Stimulated activated CD4-positive, alpha-beta T cell treated with anti-CD3 and anti-CD28 coated beads, Interleukin-1b, Interleukin-23, amount 100 ng/mL, for 4 hours (primary cell): ENCODE data around the gene NDUFA1.
"Not testable (repeated sequence)": the region's sequence is repeated elsewhere in the genome, so short reads cannot be mapped to it uniquely, and the experiment has no call there.

Experiments used
- DNase-seq, 2 donors: peaks; one replicate each; pipeline ENCODE4 v3.0.0-alpha.2; 2020; ENCODE audit warnings: low read depth in 2 of 2

The NDUFA1 gene

GRCh38 chrX:119900976-119901375 is 29.3 kb downstream of the NDUFA1 start:
- no peak for DNase-seq

GRCh38 chrX:119916310-119916709 is 44.7 kb downstream of the NDUFA1 start:
- DNase-seq, result no peak

GRCh38 chrX:119917877-119918276 is 46.2 kb downstream of the NDUFA1 start:
- no peak for DNase-seq

GRCh38 chrX:119919835-119920585 is 48.4 kb downstream of the NDUFA1 start:
- no peak for DNase-seq

- DNase-seq, result not testable (repeated sequence)
Observed at GRCh38 chrX:119922391-119922790, 50.8 kb downstream of the NDUFA1 start.
